ENCODE results near the gene ANP32A.

Gene ANP32A

GRCh38 chr15:68816158-68816557, 4.5 kb downstream of the ANP32A start:
- H3K9me3 ChIP-seq: no peaks in the 10 kb centered on the region
- in situ Hi-C loops (cut with MboI; ENCODE audit: low sequenced_read_pairs): no loop called here
- H3K36me3 ChIP-seq (replicated peaks): peaks cover 28% of the 10 kb centered on the region
- no peak for DNase-seq (ENCODE audit: low spot score in 2 of 2)
- peak overlapping the region; percentile 91 for H3K4me3 ChIP-seq
- no peaks in the 10 kb centered on the region for H3K27me3 ChIP-seq (ENCODE audit: low read depth)
- H3K4me1 ChIP-seq: peaks cover 37% of the 10 kb centered on the region

GRCh38 chr15:68815598-68815997, 5.1 kb downstream of the ANP32A start:
- DNase-seq (ENCODE audit: low spot score in 2 of 2): no peak
- no peak overlapping the region for H3K4me3 ChIP-seq

GRCh38 chr15:68814596-68814995, 6.1 kb downstream of the ANP32A start:
- DNase-seq (ENCODE audit: low spot score in 2 of 2): no peak
- Histone ChIP-seq H3K9me3 (no peaks in the 10 kb centered on the region), H3K36me3 (replicated peaks) (peaks cover 39% of the 10 kb centered on the region), H3K27me3 (ENCODE audit: low read depth) (no peaks in the 10 kb centered on the region), H3K4me1 (peaks cover 37% of the 10 kb centered on the region), H3K4me3 (no peak overlapping the region)
- in situ Hi-C loops (cut with MboI; ENCODE audit: low sequenced_read_pairs): no loop called here

More at GRCh38 chr15:68815598-68815997, 5.1 kb downstream of the ANP32A start:
- H3K4me1 ChIP-seq: peaks cover 37% of the 10 kb centered on the region
- no peaks in the 10 kb centered on the region for H3K9me3 ChIP-seq
- no peaks in the 10 kb centered on the region for H3K27me3 ChIP-seq (ENCODE audit: low read depth)
- H3K36me3 ChIP-seq (replicated peaks): peaks cover 29% of the 10 kb centered on the region
- in situ Hi-C loops (cut with MboI; ENCODE audit: low sequenced_read_pairs): no loop called here

GRCh38 chr15:68812597-68813431, 7.9 kb downstream of the ANP32A start:
- H3K9me3 ChIP-seq: no peaks in the 10 kb centered on the region
- DNase-seq (ENCODE audit: low spot score in 2 of 2): peak in 1 of 2 experiments; percentile 35
- peaks cover 43% of the 10 kb centered on the region for H3K36me3 ChIP-seq (replicated peaks)
- no peak overlapping the region for H3K4me3 ChIP-seq
- in situ Hi-C loops (cut with MboI; ENCODE audit: low sequenced_read_pairs): no loop called here
- H3K4me1 ChIP-seq: peaks cover 39% of the 10 kb centered on the region
- no peaks in the 10 kb centered on the region for H3K27me3 ChIP-seq (ENCODE audit: low read depth)

GRCh38 chr15:68812069-68812468, 8.6 kb downstream of the ANP32A start:
- no peaks in the 10 kb centered on the region for H3K9me3 ChIP-seq
- peaks cover 39% of the 10 kb centered on the region for H3K4me1 ChIP-seq
- in situ Hi-C loops (cut with MboI; ENCODE audit: low sequenced_read_pairs): no loop called here
- H3K4me3 ChIP-seq: no peak overlapping the region
- peak in 1 of 2 experiments; percentile 6 for DNase-seq (ENCODE audit: low spot score in 2 of 2)
- peaks cover 49% of the 10 kb centered on the region for H3K36me3 ChIP-seq (replicated peaks)
- no peaks in the 10 kb centered on the region for H3K27me3 ChIP-seq (ENCODE audit: low read depth)

- H3K27me3 ChIP-seq (ENCODE audit: low read depth): no peaks in the 10 kb centered on the region
- peaks cover 44% of the 10 kb centered on the region for H3K36me3 ChIP-seq (replicated peaks)
- in situ Hi-C loops (cut with MboI; ENCODE audit: low sequenced_read_pairs): no loop called here
- peaks cover 15% of the 10 kb centered on the region for H3K4me1 ChIP-seq
- DNase-seq (ENCODE audit: low spot score in 2 of 2): no peak
- H3K4me3 ChIP-seq: no peak overlapping the region
- no peaks in the 10 kb centered on the region for H3K9me3 ChIP-seq
Measured at GRCh38 chr15:68809517-68809916, 11.2 kb downstream of the ANP32A start.

GRCh38 chr15:68808770-68809169, 11.9 kb downstream of the ANP32A start:
- Histone ChIP-seq H3K27me3 (ENCODE audit: low read depth) (no peaks in the 10 kb centered on the region), H3K9me3 (no peaks in the 10 kb centered on the region), H3K4me3 (no peak overlapping the region), H3K4me1 (peaks cover 14% of the 10 kb centered on the region), H3K36me3 (replicated peaks) (peaks cover 50% of the 10 kb centered on the region)
- no peak for DNase-seq (ENCODE audit: low spot score in 2 of 2)
- in situ Hi-C loops (cut with MboI; ENCODE audit: low sequenced_read_pairs): no loop called here

- H3K4me3 ChIP-seq: no peak overlapping the region
- H3K4me1 ChIP-seq: peaks cover 9% of the 10 kb centered on the region
- peaks cover 53% of the 10 kb centered on the region for H3K36me3 ChIP-seq (replicated peaks)
- H3K9me3 ChIP-seq: no peaks in the 10 kb centered on the region
- no peaks in the 10 kb centered on the region for H3K27me3 ChIP-seq (ENCODE audit: low read depth)
- in situ Hi-C loops (cut with MboI; ENCODE audit: low sequenced_read_pairs): no loop called here
- DNase-seq (ENCODE audit: low spot score in 2 of 2): no peak
Measured at GRCh38 chr15:68808091-68808490, 12.6 kb downstream of the ANP32A start.

GRCh38 chr15:68807249-68807648, 13.4 kb downstream of the ANP32A start:
- in situ Hi-C loops (cut with MboI; ENCODE audit: low sequenced_read_pairs): no loop called here
- peaks cover 56% of the 10 kb centered on the region for H3K36me3 ChIP-seq (replicated peaks)
- H3K4me3 ChIP-seq: no peak overlapping the region
- no peaks in the 10 kb centered on the region for H3K9me3 ChIP-seq
- peaks cover 3% of the 10 kb centered on the region; the same call in 1 of the 2 replicates for H3K4me1 ChIP-seq
- DNase-seq (ENCODE audit: low spot score in 2 of 2): no peak
- no peaks in the 10 kb centered on the region for H3K27me3 ChIP-seq (ENCODE audit: low read depth)

GRCh38 chr15:68806220-68807060, 14.3 kb downstream of the ANP32A start:
- Histone ChIP-seq H3K4me1 (peaks cover 3% of the 10 kb centered on the region; the same call in 1 of the 2 replicates), H3K4me3 (no peak overlapping the region), H3K36me3 (replicated peaks) (peaks cover 56% of the 10 kb centered on the region), H3K27me3 (ENCODE audit: low read depth) (no peaks in the 10 kb centered on the region), H3K9me3 (no peaks in the 10 kb centered on the region)
- DNase-seq (ENCODE audit: low spot score in 2 of 2): no peak
- in situ Hi-C loops (cut with MboI; ENCODE audit: low sequenced_read_pairs): no loop called here

GRCh38 chr15:68802373-68802772, 18.3 kb downstream of the ANP32A start:
- H3K36me3 ChIP-seq (replicated peaks): peaks cover 49% of the 10 kb centered on the region

GRCh38 chr15:68801572-68802148, 19.0 kb downstream of the ANP32A start:
- DNase-seq (ENCODE audit: low spot score in 2 of 2): no peak
- peaks cover 43% of the 10 kb centered on the region for H3K36me3 ChIP-seq (replicated peaks)
- peaks cover 6% of the 10 kb centered on the region; the same call in 1 of the 2 replicates for H3K4me1 ChIP-seq
- H3K9me3 ChIP-seq: no peaks in the 10 kb centered on the region
- H3K27me3 ChIP-seq (ENCODE audit: low read depth): no peaks in the 10 kb centered on the region
- in situ Hi-C loops (cut with MboI; ENCODE audit: low sequenced_read_pairs): no loop called here
- H3K4me3 ChIP-seq: no peak overlapping the region

More at GRCh38 chr15:68802373-68802772, 18.3 kb downstream of the ANP32A start:
- Histone ChIP-seq H3K4me3 (no peak overlapping the region), H3K9me3 (no peaks in the 10 kb centered on the region), H3K27me3 (ENCODE audit: low read depth) (no peaks in the 10 kb centered on the region), H3K4me1 (peaks cover 3% of the 10 kb centered on the region; the same call in 1 of the 2 replicates)
- DNase-seq (ENCODE audit: low spot score in 2 of 2): no peak
- in situ Hi-C loops (cut with MboI; ENCODE audit: low sequenced_read_pairs): no loop called here

- Histone ChIP-seq H3K4me3 (no peak overlapping the region), H3K9me3 (no peaks in the 10 kb centered on the region), H3K36me3 (replicated peaks) (peaks cover 44% of the 10 kb centered on the region), H3K27me3 (ENCODE audit: low read depth) (no peaks in the 10 kb centered on the region), H3K4me1 (peaks cover 12% of the 10 kb centered on the region)
- in situ Hi-C loops (cut with MboI; ENCODE audit: low sequenced_read_pairs): no loop called here
- no peak for DNase-seq (ENCODE audit: low spot score in 2 of 2)
Measured at GRCh38 chr15:68800875-68801274, 19.8 kb downstream of the ANP32A start.
